Caco-2 (cell line): Measurements from ENCODE around the gene UQCRHL. TPM values are rescaled to one million over a fixed set of nuclear protein-coding genes. Genes with fewer than 3 reads are reported as not detected.
"Not testable (repeated sequence)": the region's sequence is repeated elsewhere in the genome, so short reads cannot be mapped to it uniquely, and the experiment has no call there.

Experiments used
- BruUV-seq: library from RNA; stranded (reverse); fragments of 400-500 nt; replicated peaks from 2 replicates; lab custom pipeline; 2021; lab: Mats Ljungman, UMichigan
- CTCF ChIA-PET: fragments of 300-600 bp; sonication (Branson Sonifier 250); formaldehyde crosslinking; loops from one replicate; lab custom pipeline; 2022; ENCODE audit warnings: antibody characterized with exemption; lab: Charles Lee
- POLR2A ChIA-PET: fragments of 300-600 bp; sonication (Branson Sonifier 250); formaldehyde crosslinking; loops from one replicate; lab custom pipeline; 2022; ENCODE audit warnings: antibody characterized with exemption; lab: Charles Lee
- DNase-seq, 2 experiments: peaks; one replicate each; pipeline versions ENCODE4 v3.0.0 to v3.0.0-alpha.2; 2020 to 2022
- H3K27me3 ChIP-seq: replicated peaks from 2 replicates; pipeline ENCODE4 v1.6.0; 2011; ENCODE audit warnings: low read length; ENCODE audit not compliant: control insufficient read depth, insufficient read depth
- H3K36me3 ChIP-seq: 2 replicates; pipeline ENCODE4 v1.5.1; 2011; ENCODE audit warnings: low read length; ENCODE audit not compliant: control insufficient read depth, insufficient read depth
- H3K4me1 ChIP-seq: fragments of 250-450 bp; sonication (Bioruptor Pico); 2 replicates; pipeline ENCODE4 v1.5.1; 2020; ENCODE audit warnings: mild to moderate bottlenecking
- H3K4me3 ChIP-seq: 2 replicates; pipeline ENCODE4 v1.5.1; 2011; ENCODE audit warnings: low read depth, mild to moderate bottlenecking, control low read depth, low read length
- H3K9me3 ChIP-seq: fragments of 250-450 bp; sonication (Bioruptor Pico); 2 replicates; pipeline ENCODE4 v1.5.1; 2020; ENCODE audit warnings: mild to moderate bottlenecking, moderate library complexity
- H3K27ac Mint-ChIP-seq: one replicate; pipeline ENCODE4 v1.8.0; 2022; ENCODE audit warnings: mixed read lengths; ENCODE audit not compliant: unreplicated experiment
- H3K27me3 Mint-ChIP-seq: one replicate; pipeline ENCODE4 v1.8.0; 2022; ENCODE audit warnings: mixed read lengths; ENCODE audit not compliant: insufficient read depth, unreplicated experiment
- H3K36me3 Mint-ChIP-seq: one replicate; pipeline ENCODE4 v1.8.0; 2022; ENCODE audit warnings: mild to moderate bottlenecking, mixed read lengths; ENCODE audit not compliant: insufficient read depth, unreplicated experiment
- H3K4me1 Mint-ChIP-seq: one replicate; pipeline ENCODE4 v1.8.0; 2022; ENCODE audit warnings: low read depth, mixed read lengths; ENCODE audit not compliant: unreplicated experiment
- H3K4me3 Mint-ChIP-seq: one replicate; pipeline ENCODE4 v1.8.0; 2022; ENCODE audit warnings: mild to moderate bottlenecking, moderate library complexity, mixed read lengths; ENCODE audit not compliant: unreplicated experiment
- H3K9me3 Mint-ChIP-seq: one replicate; pipeline ENCODE4 v1.8.0; 2022; ENCODE audit warnings: mixed read lengths; ENCODE audit not compliant: unreplicated experiment
- intact Hi-C: fragments of 100-400 bp; cut with micrococcal nuclease; formaldehyde crosslinking; loops from one replicate; pipeline ENCODE4 v1.10.0; 2022; ENCODE audit not compliant: unreplicated experiment
- total RNA-seq: library from RNA; stranded (reverse); gene quantifications from 2 replicates; pipeline ENCODE4 v1.2.3, GENCODE V29; 2022
- TF ChIP-seq, protein P1 (sequence below), 2 experiments: fragments of 200-600 bp in 1 of 2; IDR thresholded peaks; 1 replicate in 1 of 2; 2 replicates in 1 of 2; pipeline versions ENCODE4 v1.5.1 to v1.8.0; 2011 to 2022; ENCODE audit warnings: antibody characterized with exemption in 1 of 2, control low read depth in 1 of 2, inconsistent platforms in 1 of 2, low read depth in 1 of 2, low read length in 1 of 2, mild to moderate bottlenecking in 1 of 2, moderate library complexity in 1 of 2; ENCODE audit not compliant: insufficient read depth in 1 of 2, severe bottlenecking in 1 of 2, unreplicated experiment in 1 of 2

Gene UQCRHL
- total RNA-seq, 1 experiment from 2014 or later, result 1.8 TPM

- TF ChIP-seq, protein P1, sequence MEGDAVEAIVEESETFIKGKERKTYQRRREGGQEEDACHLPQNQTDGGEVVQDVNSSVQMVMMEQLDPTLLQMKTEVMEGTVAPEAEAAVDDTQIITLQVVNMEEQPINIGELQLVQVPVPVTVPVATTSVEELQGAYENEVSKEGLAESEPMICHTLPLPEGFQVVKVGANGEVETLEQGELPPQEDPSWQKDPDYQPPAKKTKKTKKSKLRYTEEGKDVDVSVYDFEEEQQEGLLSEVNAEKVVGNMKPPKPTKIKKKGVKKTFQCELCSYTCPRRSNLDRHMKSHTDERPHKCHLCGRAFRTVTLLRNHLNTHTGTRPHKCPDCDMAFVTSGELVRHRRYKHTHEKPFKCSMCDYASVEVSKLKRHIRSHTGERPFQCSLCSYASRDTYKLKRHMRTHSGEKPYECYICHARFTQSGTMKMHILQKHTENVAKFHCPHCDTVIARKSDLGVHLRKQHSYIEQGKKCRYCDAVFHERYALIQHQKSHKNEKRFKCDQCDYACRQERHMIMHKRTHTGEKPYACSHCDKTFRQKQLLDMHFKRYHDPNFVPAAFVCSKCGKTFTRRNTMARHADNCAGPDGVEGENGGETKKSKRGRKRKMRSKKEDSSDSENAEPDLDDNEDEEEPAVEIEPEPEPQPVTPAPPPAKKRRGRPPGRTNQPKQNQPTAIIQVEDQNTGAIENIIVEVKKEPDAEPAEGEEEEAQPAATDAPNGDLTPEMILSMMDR (IDR thresholded peaks at IDR 0.05; ENCODE audit: insufficient read depth in 1 of 2, low read depth in 1 of 2, low read length in 1 of 2, severe bottlenecking in 1 of 2, unreplicated experiment in 1 of 2), result no peak
- POLR2A ChIA-PET, result interaction anchor here (0.5 to 2.4 kb wide), 4 partner anchors 11 to 234 kb away, joined by 3 to 32 read pairs (median 3); partner anchors contain the start of gene SPEN
- H3K27me3 Mint-ChIP-seq, result no peaks in the 10 kb centered on the region
- H3K36me3 Mint-ChIP-seq, result peaks cover 10% of the 10 kb centered on the region
- peak overlapping the region; percentile 52 for H3K4me3 ChIP-seq
- no peaks in the 10 kb centered on the region for H3K9me3 Mint-ChIP-seq
- CTCF ChIA-PET, result interaction anchor here (0.8 to 1.8 kb wide), 2 partner anchors 10 to 42 kb away, joined by 4 to 8 read pairs; partner anchors contain the start of gene SPEN
- no peaks in the 10 kb centered on the region for H3K4me1 Mint-ChIP-seq
- H3K4me1 ChIP-seq, result no peaks in the 10 kb centered on the region
- peak overlapping the region; percentile 88 for H3K4me3 Mint-ChIP-seq
- no peaks in the 10 kb centered on the region for H3K9me3 ChIP-seq
- no peaks in the 10 kb centered on the region for H3K27me3 ChIP-seq
- no peaks in the 10 kb centered on the region for H3K36me3 ChIP-seq
- no TSS peak for BruUV-seq
- H3K27ac Mint-ChIP-seq, result peak overlapping the region; percentile 96
- intact Hi-C loops, result loop anchor here (10.0 kb wide), 1 partner anchor 222 kb away; the partner anchor contains the start of gene DDI2
- peak; percentile 31 to 57 for DNase-seq
Measured at GRCh38 chr1:15836772-15837669, 29.6 kb upstream of the UQCRHL start.

- not testable (repeated sequence) for H3K4me1 Mint-ChIP-seq, H3K4me1 ChIP-seq, H3K9me3 ChIP-seq, DNase-seq, H3K36me3 Mint-ChIP-seq, H3K36me3 ChIP-seq, H3K9me3 Mint-ChIP-seq, H3K27me3 Mint-ChIP-seq, H3K27me3 ChIP-seq
- BruUV-seq, result TSS peak; percentile 59
- ChIA-PET POLR2A (interaction anchor here (0.6 to 2.4 kb wide), 3 partner anchors 11 to 129 kb away, joined by 3 to 32 read pairs (median 8); partner anchors contain the start of gene SPEN), CTCF (interaction anchor here (0.7 kb wide), 1 partner anchor 28 kb away, joined by 3 read pairs; no protein-coding TSS in a partner anchor)
- Mint-ChIP-seq H3K4me3 (peak overlapping the region; percentile 88), H3K27ac (peak overlapping the region; percentile 96)
- H3K4me3 ChIP-seq, result peak overlapping the region; percentile 52
- intact Hi-C loops, result loop anchor here (10.0 kb wide), 1 partner anchor 222 kb away; the partner anchor contains the start of gene DDI2
Measured at GRCh38 chr1:15836511-15836771, 29.0 kb upstream of the UQCRHL start.

GRCh38 chr1:15835741-15836510, 28.5 kb upstream of the UQCRHL start:
- peak overlapping the region; percentile 96 for H3K27ac Mint-ChIP-seq
- BruUV-seq, result no TSS peak
- H3K27me3 Mint-ChIP-seq, result no peaks in the 10 kb centered on the region
- TF ChIP-seq, protein P1 (IDR thresholded peaks at IDR 0.05; ENCODE audit: insufficient read depth in 1 of 2, low read depth in 1 of 2, low read length in 1 of 2, severe bottlenecking in 1 of 2, unreplicated experiment in 1 of 2), result no peak
- intact Hi-C loops, result loop anchor here (1.0 to 10.0 kb wide), 2 partner anchors 41 to 221 kb away; partner anchors contain the start of gene DDI2
- Histone ChIP-seq H3K4me3 (peak overlapping the region; percentile 64), H3K36me3 (no peaks in the 10 kb centered on the region), H3K4me1 (no peaks in the 10 kb centered on the region), H3K9me3 (no peaks in the 10 kb centered on the region), H3K27me3 (no peaks in the 10 kb centered on the region)
- H3K36me3 Mint-ChIP-seq, result peaks cover 10% of the 10 kb centered on the region
- H3K4me3 Mint-ChIP-seq, result peak overlapping the region; percentile 88
- DNase-seq, result peak; percentile 96 to 98
- CTCF ChIA-PET, result interaction anchor here (0.7 kb wide), 1 partner anchor 28 kb away, joined by 3 read pairs; no protein-coding TSS in a partner anchor
- POLR2A ChIA-PET, result interaction anchor here (0.5 to 0.8 kb wide), 5 partner anchors 11 to 129 kb away, joined by 3 to 10 read pairs (median 8); partner anchors contain the start of gene SPEN
- H3K9me3 Mint-ChIP-seq, result no peaks in the 10 kb centered on the region
- H3K4me1 Mint-ChIP-seq, result no peaks in the 10 kb centered on the region
